Loucy (cell line): ENCODE measurements around the gene LEPR.

Experiments
- H2AFZ ChIP-seq: fragments of 200-600 bp; sonication (generic); 2 replicates; pipeline ENCODE4 v1.6.0; 2016; ENCODE audit warnings: antibody characterized with exemption, mild to moderate bottlenecking, low read length, moderate library complexity
- H3F3A ChIP-seq: fragments of 200-600 bp; 2 replicates; pipeline ENCODE4 v1.6.0; 2016; ENCODE audit warnings: antibody characterized with exemption, low read depth, mild to moderate bottlenecking
- H3K27me3 ChIP-seq: fragments of 200-600 bp; sonication (generic); 2 replicates; pipeline ENCODE4 v1.6.1; 2014; ENCODE audit warnings: low read length, mild to moderate bottlenecking; ENCODE audit not compliant: insufficient read depth, poor library complexity, severe bottlenecking
- H3K36me3 ChIP-seq: fragments of 200-600 bp; sonication (generic); 2 replicates; pipeline ENCODE4 v1.6.1; 2016; ENCODE audit warnings: low read length; ENCODE audit not compliant: insufficient read depth
- H3K4me1 ChIP-seq: fragments of 200-600 bp; sonication (generic); 2 replicates; pipeline ENCODE4 v1.5.1; 2014; ENCODE audit warnings: low read length, mild to moderate bottlenecking; ENCODE audit not compliant: insufficient read depth, poor library complexity, severe bottlenecking
- H3K4me2 ChIP-seq: fragments of 200-600 bp; sonication (generic); 2 replicates; pipeline ENCODE4 v1.6.0; 2014; ENCODE audit warnings: antibody characterized with exemption, low read length, low read depth, mild to moderate bottlenecking; ENCODE audit not compliant: poor library complexity, severe bottlenecking
- H3K4me3 ChIP-seq: fragments of 200-600 bp; sonication (generic); 2 replicates; pipeline ENCODE4 v1.5.1; 2014; ENCODE audit warnings: low read length, mild to moderate bottlenecking, mixed read lengths; ENCODE audit not compliant: poor library complexity, severe bottlenecking
- H3K79me2 ChIP-seq: fragments of 200-600 bp; sonication (generic); 2 replicates; pipeline ENCODE4 v1.6.1; 2014; ENCODE audit warnings: low read length; ENCODE audit not compliant: insufficient read depth
- H3K9ac ChIP-seq: fragments of 200-600 bp; sonication (generic); 2 replicates; pipeline ENCODE4 v1.6.0; 2014; ENCODE audit warnings: mild to moderate bottlenecking, low read depth, low read length, moderate library complexity; ENCODE audit not compliant: poor library complexity, severe bottlenecking
- H3K9me2 ChIP-seq: fragments of 200-600 bp; sonication (generic); replicated peaks from 2 replicates; pipeline ENCODE4 v1.6.1; 2016; ENCODE audit warnings: low read depth, low read length, mixed read lengths
- H3K9me3 ChIP-seq: fragments of 200-600 bp; sonication (generic); 2 replicates; pipeline ENCODE4 v1.6.1; 2014; ENCODE audit warnings: mild to moderate bottlenecking, antibody characterized with exemption, low read length, low read depth; ENCODE audit not compliant: insufficient read depth
- H4K20me1 ChIP-seq: fragments of 200-600 bp; sonication (generic); 2 replicates; pipeline ENCODE4 v1.6.0; 2014; ENCODE audit warnings: antibody characterized with exemption, low read length, mild to moderate bottlenecking; ENCODE audit not compliant: insufficient read depth, poor library complexity, severe bottlenecking
- CTCF ChIP-seq: fragments of 200-600 bp; sonication (generic); conservative IDR thresholded peaks from 2 replicates; pipeline ENCODE4 v1.5.1; 2014; ENCODE audit warnings: mild to moderate bottlenecking, antibody characterized with exemption, low read length
- EZH2phosphoT487 ChIP-seq: fragments of 200-600 bp; IDR thresholded peaks from 2 replicates; pipeline ENCODE4 v1.6.1; 2018; ENCODE audit warnings: antibody characterized with exemption, mild to moderate bottlenecking, moderate library complexity, borderline replicate concordance

LEPR gene

GRCh38 chr1:65412984-65413375 is 7.5 kb upstream of the LEPR start:
- TF ChIP-seq EZH2phosphoT487 = no peak
- TF ChIP-seq CTCF = no peak
- no peak overlapping the region for H3K4me2 ChIP-seq

GRCh38 chr1:65414538-65414937 is 5.9 kb upstream of the LEPR start:
- Histone ChIP-seq H3K9ac (no peak overlapping the region), H3K4me3 (no peak overlapping the region), H3K4me1 (peaks cover 6% of the 10 kb centered on the region), H4K20me1 (no peaks in the 10 kb centered on the region), H3K9me3 (no peaks in the 10 kb centered on the region), H2AFZ (no peak overlapping the region), H3K9me2 (no peaks in the 10 kb centered on the region), H3K4me2 (no peak overlapping the region), H3F3A (no peaks in the 10 kb centered on the region), H3K27me3 (no peaks in the 10 kb centered on the region), H3K36me3 (peaks cover 6% of the 10 kb centered on the region; the same call in 1 of the 2 replicates), H3K79me2 (no peaks in the 10 kb centered on the region)
- no peak for TF ChIP-seq CTCF
- no peak for TF ChIP-seq EZH2phosphoT487

More at GRCh38 chr1:65412984-65413375, 7.5 kb upstream of the LEPR start:
- H3K4me1 ChIP-seq = no peaks in the 10 kb centered on the region
- no peaks in the 10 kb centered on the region for H4K20me1 ChIP-seq
- H3K9ac ChIP-seq = no peak overlapping the region
- H2AFZ ChIP-seq = no peak overlapping the region
- H3K79me2 ChIP-seq = no peaks in the 10 kb centered on the region
- no peaks in the 10 kb centered on the region for H3K27me3 ChIP-seq
- no peaks in the 10 kb centered on the region for H3K9me2 ChIP-seq
- H3K9me3 ChIP-seq = no peaks in the 10 kb centered on the region
- no peak overlapping the region for H3K4me3 ChIP-seq
- no peaks in the 10 kb centered on the region for H3F3A ChIP-seq
- peaks cover 10% of the 10 kb centered on the region; the same call in 1 of the 2 replicates for H3K36me3 ChIP-seq

- Histone ChIP-seq H4K20me1 (peaks cover 4% of the 10 kb centered on the region), H3K36me3 (no peaks in the 10 kb centered on the region), H2AFZ (no peak overlapping the region), H3K4me3 (no peak overlapping the region), H3F3A (no peaks in the 10 kb centered on the region), H3K9ac (no peak overlapping the region), H3K4me1 (peaks cover 14% of the 10 kb centered on the region), H3K9me3 (no peaks in the 10 kb centered on the region), H3K9me2 (no peaks in the 10 kb centered on the region), H3K27me3 (no peaks in the 10 kb centered on the region), H3K79me2 (peaks cover 10% of the 10 kb centered on the region), H3K4me2 (no peak overlapping the region)
- TF ChIP-seq CTCF = no peak
- TF ChIP-seq EZH2phosphoT487 = no peak
These were observed 3.7 kb upstream of the LEPR start for GRCh38 chr1:65416767-65417166.
